Thymus (tissue), 2 donors: ENCODE measurements around the gene OR8S1. TPM values are rescaled to one million over a fixed set of nuclear protein-coding genes. Genes with fewer than 3 reads are reported as not detected.

Experiments
- polyA plus RNA-seq: library from polyadenylated mRNA; stranded (reverse); fragments of 200-250 nt; gene quantifications from one replicate; pipeline ENCODE4 v1.2.3, GENCODE V29; 2013
- total RNA-seq: library from RNA; stranded (reverse); fragments of 120-200 nt; gene quantifications from one replicate; pipeline ENCODE4 v1.2.4, GENCODE V29; 2013
- donor health status: healthy.

Gene OR8S1
- total and polyA plus RNA-seq, 2 donors: not detected

Other genes with a start within 250 kb of the OR8S1 start
- 23.0 TPM for gene ZNF641, start 174.7 kb upstream of the OR8S1 start, total RNA-seq
- 8.1 TPM for gene ZNF641, start 174.7 kb upstream of the OR8S1 start, polyA plus RNA-seq
- gene ANP32D, start 53.1 kb upstream of the OR8S1 start, total RNA-seq: not detected
- 0.07 TPM for gene ANP32D, start 53.1 kb upstream of the OR8S1 start, polyA plus RNA-seq
- gene C12orf54, start 43.1 kb upstream of the OR8S1 start, total RNA-seq: 0.19 TPM
- gene C12orf54, start 43.1 kb upstream of the OR8S1 start, polyA plus RNA-seq: 3.5 TPM
- 0.14 TPM for gene LALBA, start 44.4 kb downstream of the OR8S1 start, total RNA-seq
- gene LALBA, start 44.4 kb downstream of the OR8S1 start, polyA plus RNA-seq: 0.68 TPM
- gene KANSL2, start 156.6 kb downstream of the OR8S1 start, total RNA-seq: 38.9 TPM
- gene KANSL2, start 156.6 kb downstream of the OR8S1 start, polyA plus RNA-seq: 70.1 TPM
- 21.8 TPM for gene CCNT1, start 191.1 kb downstream of the OR8S1 start, total RNA-seq
- 9.2 TPM for gene CCNT1, start 191.1 kb downstream of the OR8S1 start, polyA plus RNA-seq